GM12865 (cell line): ENCODE measurements around the gene AHCYL1.

ENCODE experiments used
- DNase-seq: peaks from one replicate; pipeline ENCODE4 v3.0.0; 2010; ENCODE audit warnings: low read depth
- H3K4me3 ChIP-seq: 2 replicates; pipeline ENCODE4 v1.5.1; 2011; ENCODE audit warnings: mild to moderate bottlenecking, low read depth, low read length, control low read depth
- TF ChIP-seq, protein P1 (sequence below): IDR thresholded peaks from 2 replicates; pipeline ENCODE4 v1.5.1; 2011; ENCODE audit warnings: low read length, control low read depth, low read depth, inconsistent platforms; ENCODE audit not compliant: insufficient read depth; ENCODE audit errors: missing control alignments

The AHCYL1 gene

DNA sequence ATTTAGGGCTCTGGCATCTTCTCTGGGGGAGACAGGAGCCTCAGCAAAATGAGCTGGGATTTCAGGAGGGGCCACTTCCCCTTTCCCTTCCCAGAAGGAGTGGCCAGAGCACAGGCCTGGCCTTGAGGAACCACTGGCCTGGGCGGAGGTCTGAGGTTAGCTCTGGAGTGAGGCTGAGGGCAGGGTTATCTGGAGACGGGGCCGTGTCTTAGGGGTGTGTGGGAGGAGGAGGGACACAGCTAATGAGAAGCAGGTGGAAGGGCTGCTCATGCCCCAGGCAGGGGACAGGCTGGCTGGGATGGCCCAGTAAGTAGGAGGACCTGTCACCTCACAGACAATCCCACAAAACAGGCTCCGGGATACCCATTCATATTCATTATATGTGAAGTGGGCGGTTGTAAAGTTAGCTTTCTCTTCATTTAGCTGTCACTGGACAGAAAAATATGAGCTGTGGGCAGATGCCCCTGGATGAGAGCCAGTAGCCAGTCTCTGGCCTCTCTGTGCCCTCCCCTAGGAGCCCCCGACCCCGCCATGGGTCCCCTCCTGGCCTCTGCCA is 73.5 kb downstream of the AHCYL1 start:
- DNase-seq = no peak
- TF ChIP-seq, protein P1, sequence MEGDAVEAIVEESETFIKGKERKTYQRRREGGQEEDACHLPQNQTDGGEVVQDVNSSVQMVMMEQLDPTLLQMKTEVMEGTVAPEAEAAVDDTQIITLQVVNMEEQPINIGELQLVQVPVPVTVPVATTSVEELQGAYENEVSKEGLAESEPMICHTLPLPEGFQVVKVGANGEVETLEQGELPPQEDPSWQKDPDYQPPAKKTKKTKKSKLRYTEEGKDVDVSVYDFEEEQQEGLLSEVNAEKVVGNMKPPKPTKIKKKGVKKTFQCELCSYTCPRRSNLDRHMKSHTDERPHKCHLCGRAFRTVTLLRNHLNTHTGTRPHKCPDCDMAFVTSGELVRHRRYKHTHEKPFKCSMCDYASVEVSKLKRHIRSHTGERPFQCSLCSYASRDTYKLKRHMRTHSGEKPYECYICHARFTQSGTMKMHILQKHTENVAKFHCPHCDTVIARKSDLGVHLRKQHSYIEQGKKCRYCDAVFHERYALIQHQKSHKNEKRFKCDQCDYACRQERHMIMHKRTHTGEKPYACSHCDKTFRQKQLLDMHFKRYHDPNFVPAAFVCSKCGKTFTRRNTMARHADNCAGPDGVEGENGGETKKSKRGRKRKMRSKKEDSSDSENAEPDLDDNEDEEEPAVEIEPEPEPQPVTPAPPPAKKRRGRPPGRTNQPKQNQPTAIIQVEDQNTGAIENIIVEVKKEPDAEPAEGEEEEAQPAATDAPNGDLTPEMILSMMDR = no peak
- no peak overlapping the region for H3K4me3 ChIP-seq

DNA sequence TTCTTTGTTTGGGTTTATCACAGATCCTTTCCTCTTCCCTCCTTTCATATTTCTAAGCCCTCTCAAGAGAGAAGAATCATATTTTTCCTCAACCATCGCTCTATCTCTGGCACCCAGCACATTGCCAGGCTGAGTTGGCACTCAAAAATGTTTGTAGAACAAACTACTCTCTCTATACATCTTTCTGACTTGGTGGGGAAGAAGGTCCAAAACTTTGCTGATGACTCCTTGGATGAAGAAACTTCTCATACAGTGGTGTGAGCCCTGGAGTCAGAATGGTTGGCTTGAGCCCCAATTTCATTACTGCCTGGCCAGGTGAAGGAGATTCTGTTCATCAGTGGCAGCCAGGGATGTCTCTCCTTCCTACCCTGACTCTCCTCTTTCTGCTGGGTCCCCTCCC is 74.0 kb downstream of the AHCYL1 start:
- TF ChIP-seq, protein P1 = no peak
- no peak for DNase-seq
- H3K4me3 ChIP-seq = no peak overlapping the region

DNA sequence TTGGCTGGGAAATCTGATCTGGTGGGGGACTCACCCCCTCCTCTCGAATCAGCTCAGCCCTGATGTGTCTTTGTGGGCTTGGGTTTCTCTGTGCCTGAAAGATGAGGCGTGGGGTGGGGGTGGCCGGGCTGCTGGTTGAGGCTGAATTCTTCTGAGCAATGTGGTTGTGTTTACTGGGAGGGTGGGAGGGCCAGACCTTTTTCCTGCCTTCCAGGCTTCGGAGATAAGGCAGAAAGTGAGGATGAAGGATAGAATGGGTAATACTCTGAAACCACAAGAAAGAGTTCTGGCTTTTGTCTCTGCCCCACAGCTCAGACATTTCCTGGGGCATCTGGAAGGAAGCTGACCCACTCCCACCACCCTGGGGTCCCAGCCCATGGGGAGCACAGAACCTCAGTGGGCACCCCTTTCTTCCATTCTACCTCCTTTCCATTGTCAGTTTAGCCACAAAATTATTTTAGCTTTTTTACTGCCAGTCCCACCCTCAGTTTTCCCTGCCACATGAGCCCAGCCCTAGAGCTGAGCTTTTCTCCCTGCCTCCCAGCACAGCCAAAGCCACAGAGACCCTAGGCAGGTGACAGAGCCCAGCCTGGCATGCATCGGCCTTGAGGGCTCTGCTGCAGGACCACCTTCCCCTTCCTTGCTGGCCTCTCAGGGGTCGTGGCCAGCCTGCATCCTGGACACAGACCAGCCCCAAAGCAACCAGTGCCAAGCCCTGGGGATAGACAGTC is 74.7 kb downstream of the AHCYL1 start:
- no peak overlapping the region for H3K4me3 ChIP-seq
- DNase-seq = no peak
- TF ChIP-seq, protein P1 = no peak

DNA sequence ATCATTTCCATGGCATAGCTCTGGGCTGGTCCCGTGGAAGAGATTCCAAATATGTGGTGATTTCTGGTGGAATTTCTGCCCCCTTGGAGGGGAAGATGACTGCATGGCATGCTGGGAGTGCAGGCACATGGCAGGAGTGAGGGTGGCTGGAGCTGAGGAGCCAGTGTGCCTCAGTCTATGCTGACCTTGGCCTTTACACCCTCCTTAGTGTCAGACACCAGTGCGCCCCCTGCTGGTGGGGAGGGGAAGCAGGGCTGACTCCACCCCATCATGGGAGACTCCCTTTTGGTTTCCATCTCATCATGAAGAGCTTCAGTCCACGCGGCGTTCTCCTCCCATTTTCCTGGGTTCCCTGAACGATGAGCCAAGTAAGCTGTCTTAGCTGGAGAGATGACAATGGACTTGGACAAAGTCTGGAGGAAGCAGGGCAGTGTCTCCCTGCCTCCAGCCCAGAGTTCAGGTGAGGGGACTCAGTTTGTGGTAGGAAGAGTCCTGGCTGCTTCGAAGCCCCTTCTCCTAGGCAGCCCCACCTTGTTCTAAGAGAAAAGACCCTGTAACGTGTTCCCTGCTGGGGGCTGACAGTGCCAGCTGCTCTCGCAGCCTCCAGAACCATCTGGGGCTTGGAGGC is 75.6 kb downstream of the AHCYL1 start:
- H3K4me3 ChIP-seq = no peak overlapping the region
- peak; percentile 77 for DNase-seq
- TF ChIP-seq, protein P1 = peak; percentile 96

DNA sequence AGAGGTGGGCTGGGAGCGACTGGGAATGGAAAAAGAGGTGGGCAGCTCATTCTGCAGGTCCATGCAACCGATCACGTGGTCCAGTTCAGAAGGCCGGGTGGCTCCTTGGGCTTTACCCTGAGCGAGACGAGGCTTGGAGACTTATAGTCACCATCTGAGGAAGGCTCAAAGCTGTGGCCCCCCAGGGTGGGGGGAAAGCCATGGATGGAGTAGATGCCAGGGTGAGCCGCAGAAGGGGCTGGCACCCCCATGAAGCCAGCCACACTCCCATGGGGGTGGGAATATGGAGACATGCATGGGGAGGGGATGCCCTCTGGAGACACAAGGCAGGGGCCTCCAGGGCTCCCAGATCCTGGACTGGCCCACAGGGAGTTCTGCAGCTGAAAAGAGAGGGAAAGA is 76.1 kb downstream of the AHCYL1 start:
- no peak overlapping the region for H3K4me3 ChIP-seq
- DNase-seq = no peak
- TF ChIP-seq, protein P1 = no peak

DNA sequence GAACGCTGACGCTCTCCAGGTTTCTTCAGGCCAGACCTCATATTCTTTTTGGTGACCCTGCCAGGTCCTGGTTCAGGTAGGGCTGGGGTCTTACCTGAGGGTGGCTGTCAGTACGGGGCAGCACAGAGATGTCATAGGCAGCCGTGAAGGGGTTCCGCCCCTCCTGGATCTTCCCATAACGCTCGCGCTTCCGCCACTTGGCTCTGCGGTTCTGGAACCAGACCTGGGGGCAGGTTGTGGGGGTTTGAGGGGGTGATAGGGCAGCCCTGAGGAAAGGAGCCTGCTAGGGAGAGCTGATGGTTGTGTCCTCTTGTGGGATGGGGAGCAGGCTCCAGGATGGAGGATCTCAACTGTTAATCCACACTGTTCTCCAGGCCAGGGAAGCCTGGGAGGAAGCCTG is 76.8 kb downstream of the AHCYL1 start:
- TF ChIP-seq, protein P1 = no peak
- DNase-seq = no peak
- no peak overlapping the region for H3K4me3 ChIP-seq
